Measurements from ENCODE around the gene FAM53A. TPM values are rescaled to one million over a fixed set of nuclear protein-coding genes. Genes with fewer than 3 reads are reported as not detected.
A peak's percentile ranks its signal among the peaks of the same experiment; 100 is the strongest.

FAM53A gene
- total and polyA plus RNA-seq, 10 of the 15 experiments (the other 5 are each of a cell fraction or from before 2014, with no cell fraction given) = 0.02 to 0.87 (median 0.38) TPM; not detected in 2

DNA sequence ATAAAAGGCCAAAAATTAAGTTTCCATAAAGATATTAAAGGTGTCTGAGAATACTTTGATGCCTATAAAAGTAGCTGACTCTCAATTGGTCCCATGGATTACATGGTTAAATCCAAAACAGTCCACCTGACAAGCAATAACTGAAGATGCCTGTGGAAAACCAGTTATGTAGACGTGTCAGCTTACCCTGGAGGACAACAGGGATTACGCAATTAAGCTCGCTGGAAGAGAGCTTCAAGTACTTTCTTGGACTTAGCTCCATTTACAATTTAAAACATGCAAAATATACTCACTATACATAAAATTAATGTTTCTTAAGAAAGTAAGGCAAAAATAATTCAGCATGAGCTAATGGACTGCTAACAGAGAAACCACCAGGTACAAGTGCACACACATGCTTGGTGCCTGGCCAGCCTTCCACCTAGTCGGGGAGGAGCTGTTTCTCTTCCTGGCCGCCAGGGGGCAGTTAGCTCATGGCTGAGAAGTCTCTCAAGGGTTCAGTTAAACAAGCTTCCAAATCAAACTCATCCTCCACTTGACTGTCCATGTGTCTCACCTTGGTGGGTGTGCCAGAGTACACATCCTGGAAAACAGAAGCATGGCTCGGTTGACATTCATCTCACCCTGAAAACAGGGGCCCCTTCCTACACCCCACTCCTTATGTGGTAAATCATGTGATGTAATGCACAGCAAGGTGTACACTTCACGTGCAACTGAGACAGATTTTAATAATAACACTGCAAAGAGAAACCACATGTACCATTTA lies 9.2 kb upstream of the FAM53A start (continued):
- TF ChIP-seq NFYA (IDR thresholded peaks at IDR 0.05; ENCODE audit: borderline replicate concordance, low read depth, low read length) (no peak), NFXL1 (IDR thresholded peaks at IDR 0.05; ENCODE audit: borderline replicate concordance) (no peak), CBFB (IDR thresholded peaks at IDR 0.05; ENCODE audit: low read depth) (no peak), RAD21 (IDR thresholded peaks at IDR 0.05; ENCODE audit: insufficient read depth, low read depth, low read length) (peak; percentile 69)
- TF ChIP-seq, protein P1, sequence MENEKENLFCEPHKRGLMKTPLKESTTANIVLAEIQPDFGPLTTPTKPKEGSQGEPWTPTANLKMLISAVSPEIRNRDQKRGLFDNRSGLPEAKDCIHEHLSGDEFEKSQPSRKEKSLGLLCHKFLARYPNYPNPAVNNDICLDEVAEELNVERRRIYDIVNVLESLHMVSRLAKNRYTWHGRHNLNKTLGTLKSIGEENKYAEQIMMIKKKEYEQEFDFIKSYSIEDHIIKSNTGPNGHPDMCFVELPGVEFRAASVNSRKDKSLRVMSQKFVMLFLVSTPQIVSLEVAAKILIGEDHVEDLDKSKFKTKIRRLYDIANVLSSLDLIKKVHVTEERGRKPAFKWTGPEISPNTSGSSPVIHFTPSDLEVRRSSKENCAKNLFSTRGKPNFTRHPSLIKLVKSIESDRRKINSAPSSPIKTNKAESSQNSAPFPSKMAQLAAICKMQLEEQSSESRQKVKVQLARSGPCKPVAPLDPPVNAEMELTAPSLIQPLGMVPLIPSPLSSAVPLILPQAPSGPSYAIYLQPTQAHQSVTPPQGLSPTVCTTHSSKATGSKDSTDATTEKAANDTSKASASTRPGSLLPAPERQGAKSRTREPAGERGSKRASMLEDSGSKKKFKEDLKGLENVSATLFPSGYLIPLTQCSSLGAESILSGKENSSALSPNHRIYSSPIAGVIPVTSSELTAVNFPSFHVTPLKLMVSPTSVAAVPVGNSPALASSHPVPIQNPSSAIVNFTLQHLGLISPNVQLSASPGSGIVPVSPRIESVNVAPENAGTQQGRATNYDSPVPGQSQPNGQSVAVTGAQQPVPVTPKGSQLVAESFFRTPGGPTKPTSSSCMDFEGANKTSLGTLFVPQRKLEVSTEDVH (IDR thresholded peaks at IDR 0.05; ENCODE audit: low read depth, partially characterized antibody) = no peak

DNA sequence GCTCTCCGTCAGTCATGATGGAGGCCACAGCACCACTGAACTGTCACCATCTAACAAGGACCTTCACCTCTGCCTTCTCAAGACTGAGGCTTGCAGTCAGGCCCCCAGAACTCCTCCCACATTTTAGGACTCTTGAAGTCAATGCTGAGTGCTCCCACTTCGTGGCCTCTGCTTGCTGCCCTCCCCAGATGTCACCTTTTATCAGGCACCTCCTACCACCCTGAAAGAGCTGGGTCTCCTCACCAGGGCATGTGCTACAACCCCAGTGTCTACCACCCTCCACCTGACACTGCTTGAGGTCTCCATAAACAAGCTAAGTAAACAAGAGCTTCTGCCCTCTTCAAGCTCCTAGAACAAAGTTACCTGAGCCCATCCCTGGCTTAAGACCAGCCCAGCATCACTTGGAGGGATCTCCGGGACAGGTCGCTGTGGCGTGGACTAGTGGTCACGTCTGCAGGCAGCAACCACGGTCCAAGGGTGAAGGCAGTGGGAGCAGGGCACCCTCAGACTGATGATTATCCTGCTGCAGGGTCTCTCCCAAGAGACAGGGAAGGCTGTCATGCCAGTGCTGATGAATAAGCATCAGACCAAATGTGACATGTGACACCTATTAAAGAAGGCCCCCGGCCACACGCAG lies 7.7 kb upstream of the FAM53A start:
- no peak overlapping the region for H3K27ac ChIP-seq (ENCODE audit: control insufficient read depth, insufficient read depth)
- DNase-seq (ENCODE audit: low read depth, low spot score) (no peak), FAIRE-seq (no peak), ATAC-seq (no peak)
- RAD21 ChIA-PET (ENCODE audit: unreplicated experiment) = interaction anchor here (1.1 to 4.1 kb wide), 4 partner anchors 11 to 318 kb away, joined by 3 to 77 read pairs (median 4); no protein-coding TSS in a partner anchor
- no peak overlapping the region for H3K4me2 ChIP-seq (ENCODE audit: control insufficient read depth, insufficient read depth)
- CTCF ChIA-PET = interaction anchor here (0.7 to 8.3 kb wide), 4 partner anchors 16 to 181 kb away, joined by 3 to 317 read pairs (median 132); partner anchors contain the start of genes SLBP, TACC3 and TMEM129
- H3K27me3 ChIP-seq (replicated peaks in 1 of 2; ENCODE audit: control insufficient read depth in 2 of 2, insufficient read depth in 2 of 2, low read length in 1 of 2) = no peaks in the 10 kb centered on the region
- TF ChIP-seq PML (IDR thresholded peaks at IDR 0.05; ENCODE audit: low read length) = no peak
- TF ChIP-seq SMAD5 (IDR thresholded peaks at IDR 0.05; ENCODE audit: low read depth) = no peak
- 0 out of 2 replicates have a peak, but pooled peaks have one; percentile 59 for TF ChIP-seq POLR2AphosphoS5 (IDR thresholded peaks at IDR 0.05; ENCODE audit: low read length)
- TF ChIP-seq, protein P2, sequence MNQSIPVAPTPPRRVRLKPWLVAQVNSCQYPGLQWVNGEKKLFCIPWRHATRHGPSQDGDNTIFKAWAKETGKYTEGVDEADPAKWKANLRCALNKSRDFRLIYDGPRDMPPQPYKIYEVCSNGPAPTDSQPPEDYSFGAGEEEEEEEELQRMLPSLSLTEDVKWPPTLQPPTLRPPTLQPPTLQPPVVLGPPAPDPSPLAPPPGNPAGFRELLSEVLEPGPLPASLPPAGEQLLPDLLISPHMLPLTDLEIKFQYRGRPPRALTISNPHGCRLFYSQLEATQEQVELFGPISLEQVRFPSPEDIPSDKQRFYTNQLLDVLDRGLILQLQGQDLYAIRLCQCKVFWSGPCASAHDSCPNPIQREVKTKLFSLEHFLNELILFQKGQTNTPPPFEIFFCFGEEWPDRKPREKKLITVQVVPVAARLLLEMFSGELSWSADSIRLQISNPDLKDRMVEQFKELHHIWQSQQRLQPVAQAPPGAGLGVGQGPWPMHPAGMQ (IDR thresholded peaks at IDR 0.05; ENCODE audit: borderline replicate concordance) = no peak
- TF ChIP-seq POLR2A (IDR thresholded peaks at IDR 0.05; ENCODE audit: low read depth, low read length) = peak; percentile 49
- no peak for TF ChIP-seq KLF5 (IDR thresholded peaks at IDR 0.05; ENCODE audit: partially characterized antibody)
- SMC1A ChIA-PET (ENCODE audit: uncharacterized antibody, unreplicated experiment) = interaction anchor here (0.6 to 8.0 kb wide), 3 partner anchors 11 to 31 kb away, joined by 3 to 132 read pairs (median 34); partner anchors contain the start of genes TACC3 and TMEM129
- no peaks in the 10 kb centered on the region for H3K9me3 ChIP-seq (replicated peaks; ENCODE audit: control insufficient read depth, insufficient read depth, low read length)
- H3K9ac ChIP-seq (ENCODE audit: control insufficient read depth, insufficient read depth, low read length) = no peak overlapping the region
- H3K36me3 ChIP-seq (ENCODE audit: control insufficient read depth in 2 of 2, insufficient read depth in 2 of 2, low read length in 1 of 2) = peaks cover 28 to 34% of the 10 kb centered on the region in 2 experiments
- POLR2A ChIA-PET = interaction anchor here (0.6 to 1.3 kb wide), 2 partner anchors 16 to 21 kb away, joined by 4 to 5 read pairs; partner anchors contain the start of gene SLBP
- WGBS (ENCODE audit: insufficient coverage, insufficient replicate concordance, low lambda C conversion rate, missing lambda C conversion rate) = over 99% methylated on average over 9 of the region's 9 CpGs
- no peaks in the 10 kb centered on the region for H3K79me2 ChIP-seq (ENCODE audit: control insufficient read depth, insufficient read depth, low read length)
- no TSS peak for BruUV-seq (replicated peaks)
- no peak overlapping the region for H3K4me3 ChIP-seq
- no peaks in the 10 kb centered on the region for H3K4me1 ChIP-seq (ENCODE audit: control insufficient read depth, insufficient read depth, low read length)
- in situ Hi-C loops (cut with MboI) (loop anchor here (5.0 kb wide), 1 partner anchor 35 kb away; no protein-coding TSS in a partner anchor), intact Hi-C loops (cut with micrococcal nuclease; ENCODE audit: unreplicated experiment) (no loop called here)
- no peaks in the 10 kb centered on the region for H4K20me1 ChIP-seq (ENCODE audit: control insufficient read depth, insufficient read depth)
- H2AFZ ChIP-seq (ENCODE audit: control insufficient read depth, low read depth, low read length) = no peak overlapping the region

Data from GM12878 (cell line).